Uterus (tissue), 4 donors: ENCODE results near the gene THEMIS2. TPM values are rescaled to one million over a fixed set of nuclear protein-coding genes. Genes with fewer than 3 reads are reported as not detected.

ENCODE experiments used
- DNase-seq, 2 donors: peaks; one replicate each; pipeline ENCODE4 v3.0.0-alpha.2; 2019 to 2020
- H3K27ac ChIP-seq, 2 donors: fragments of 200-600 bp; sonication (generic); 1 replicate in 1 of 2; 2 replicates in 1 of 2; pipeline ENCODE4 v1.5.1; 2016 to 2018
- H3K27me3 ChIP-seq, 2 donors: fragments of 200-600 bp; sonication (generic); one replicate each; pipeline ENCODE4 v1.5.1; 2018 to 2019; ENCODE audit warnings: control low read depth in 1 of 2
- H3K36me3 ChIP-seq, 2 donors: fragments of 200-600 bp; sonication (generic); one replicate each; pipeline ENCODE4 v1.5.1; 2019; ENCODE audit warnings: control low read depth in 1 of 2
- H3K4me1 ChIP-seq, 2 donors: fragments of 200-600 bp; sonication (generic); one replicate each; pipeline ENCODE4 v1.5.1; 2018 to 2019; ENCODE audit warnings: control low read depth in 1 of 2
- H3K4me3 ChIP-seq, 2 donors: fragments of 200-600 bp; sonication (generic); 1 replicate in 1 of 2; 2 replicates in 1 of 2; pipeline ENCODE4 v1.5.1; 2018 to 2019; ENCODE audit warnings: mild to moderate bottlenecking in 1 of 2
- H3K9me3 ChIP-seq, 2 donors: fragments of 200-600 bp; sonication (generic); one replicate each; pipeline ENCODE4 v1.5.1; 2019; ENCODE audit warnings: control low read depth in 1 of 2
- CTCF ChIP-seq, 4 experiments: fragments of 200-600 bp in 2 of 4; fragments of 450-650 bp in 2 of 4; sonication (generic) in 2 of 4; IDR thresholded peaks; one replicate each; pipeline ENCODE4 v1.5.1; 2016 to 2019; ENCODE audit warnings: antibody characterized with exemption in 4 of 4, mild to moderate bottlenecking in 2 of 4, moderate library complexity in 1 of 4
- POLR2A ChIP-seq, 2 donors: fragments of 450-650 bp; IDR thresholded peaks; one replicate each; pipeline ENCODE4 v1.6.1; 2016; ENCODE audit warnings: antibody characterized with exemption in 2 of 2, mild to moderate bottlenecking in 1 of 2, moderate library complexity in 1 of 2
- intact Hi-C: fragments of 100-400 bp; cut with DNase I; formaldehyde crosslinking; loops from one replicate; pipeline ENCODE4 v1.15.1; 2023; ENCODE audit warnings: low total_unique reads
- total RNA-seq, 4 donors: library from RNA; depleted of rRNA in 3 of 4; stranded (reverse); fragments of >200 nt in 3 of 4; gene quantifications; one replicate each; pipeline versions ENCODE4 v1.1.0 to v1.2.4, GENCODE V29; 2014 to 2023
- donor health status: DM: yes; HTN: yes; CAD: no.

THEMIS2 gene
- total RNA-seq, 4 donors from 2014 or later = 5.1 to 28.9 (median 15.8) TPM

GRCh38 chr1:27872802-27873551 is 633 bp downstream of the THEMIS2 start:
- TF ChIP-seq CTCF (IDR thresholded peaks at IDR 0.05) (no peak), POLR2A (IDR thresholded peaks at IDR 0.05) (no peak)
- Histone ChIP-seq H3K9me3 (no peaks in the 10 kb centered on the region), H3K36me3 (no peaks in the 10 kb centered on the region), H3K27me3 (no peaks in the 10 kb centered on the region), H3K27ac (peak overlapping the region; percentile 28 to 32), H3K4me1 (peaks cover 0 to 4% of the 10 kb centered on the region in 2 donors), H3K4me3 (peak overlapping the region; percentile 46 to 51)
- no peak for DNase-seq
- intact Hi-C loops = no loop called here

GRCh38 chr1:27873671-27874384 is 1.5 kb downstream of the THEMIS2 start:
- Histone ChIP-seq H3K4me1 (peaks cover 0 to 4% of the 10 kb centered on the region in 2 donors), H3K27me3 (no peaks in the 10 kb centered on the region), H3K9me3 (no peaks in the 10 kb centered on the region), H3K27ac (peak overlapping the region in 1 of 2 donors; percentile 28), H3K4me3 (no peak overlapping the region), H3K36me3 (no peaks in the 10 kb centered on the region)
- no peak for TF ChIP-seq POLR2A (IDR thresholded peaks at IDR 0.05)
- TF ChIP-seq CTCF (IDR thresholded peaks at IDR 0.05) = no peak
- no peak for DNase-seq
- intact Hi-C loops = no loop called here

GRCh38 chr1:27876341-27877114 is 4.2 kb downstream of the THEMIS2 start:
- TF ChIP-seq POLR2A (IDR thresholded peaks at IDR 0.05) = no peak
- no peak for TF ChIP-seq CTCF (IDR thresholded peaks at IDR 0.05)
- Histone ChIP-seq H3K27me3 (no peaks in the 10 kb centered on the region), H3K36me3 (no peaks in the 10 kb centered on the region), H3K4me3 (no peak overlapping the region), H3K27ac (no peak overlapping the region), H3K9me3 (no peaks in the 10 kb centered on the region), H3K4me1 (peaks cover 0 to 4% of the 10 kb centered on the region in 2 donors)
- intact Hi-C loops = no loop called here
- no peak for DNase-seq

- intact Hi-C loops = no loop called here
- H3K27me3 ChIP-seq = no peaks in the 10 kb centered on the region
- H3K4me1 ChIP-seq = peaks cover 0 to 4% of the 10 kb centered on the region in 2 donors
- no peaks in the 10 kb centered on the region for H3K36me3 ChIP-seq
- no peak overlapping the region for H3K4me3 ChIP-seq
- no peak overlapping the region for H3K27ac ChIP-seq
- no peak for DNase-seq
- no peaks in the 10 kb centered on the region for H3K9me3 ChIP-seq
- TF ChIP-seq POLR2A (IDR thresholded peaks at IDR 0.05) = no peak
- TF ChIP-seq CTCF (IDR thresholded peaks at IDR 0.05) = no peak
These were observed 4.7 kb downstream of the THEMIS2 start for GRCh38 chr1:27877115-27877416.
